Measurements from ENCODE around the gene KREMEN2.
"Not testable (repeated sequence)": the region's sequence is repeated elsewhere in the genome, so short reads cannot be mapped to it uniquely, and the experiment has no call there.

Gene KREMEN2, protein sequence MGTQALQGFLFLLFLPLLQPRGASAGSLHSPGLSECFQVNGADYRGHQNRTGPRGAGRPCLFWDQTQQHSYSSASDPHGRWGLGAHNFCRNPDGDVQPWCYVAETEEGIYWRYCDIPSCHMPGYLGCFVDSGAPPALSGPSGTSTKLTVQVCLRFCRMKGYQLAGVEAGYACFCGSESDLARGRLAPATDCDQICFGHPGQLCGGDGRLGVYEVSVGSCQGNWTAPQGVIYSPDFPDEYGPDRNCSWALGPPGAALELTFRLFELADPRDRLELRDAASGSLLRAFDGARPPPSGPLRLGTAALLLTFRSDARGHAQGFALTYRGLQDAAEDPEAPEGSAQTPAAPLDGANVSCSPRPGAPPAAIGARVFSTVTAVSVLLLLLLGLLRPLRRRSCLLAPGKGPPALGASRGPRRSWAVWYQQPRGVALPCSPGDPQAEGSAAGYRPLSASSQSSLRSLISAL

GRCh38 chr16:2963723-2964474 is at the start of gene KREMEN2:
TSS of gene KREMEN2 (plus strand) at chr16:2964275. CDS start at chr16:2964521, 246 bp downstream.
- no peak for DNase-seq (ENCODE audit: low read depth in 2 of 2)

GRCh38 chr16:2915196-2915929 is 48.7 kb upstream of the KREMEN2 start:
- no peak for DNase-seq (ENCODE audit: low read depth in 2 of 2)

- DNase-seq (ENCODE audit: low read depth in 2 of 2): peak in 1 of 2 donors; percentile 35
Measured at GRCh38 chr16:2919511-2920255, 44.4 kb upstream of the KREMEN2 start.

DNA sequence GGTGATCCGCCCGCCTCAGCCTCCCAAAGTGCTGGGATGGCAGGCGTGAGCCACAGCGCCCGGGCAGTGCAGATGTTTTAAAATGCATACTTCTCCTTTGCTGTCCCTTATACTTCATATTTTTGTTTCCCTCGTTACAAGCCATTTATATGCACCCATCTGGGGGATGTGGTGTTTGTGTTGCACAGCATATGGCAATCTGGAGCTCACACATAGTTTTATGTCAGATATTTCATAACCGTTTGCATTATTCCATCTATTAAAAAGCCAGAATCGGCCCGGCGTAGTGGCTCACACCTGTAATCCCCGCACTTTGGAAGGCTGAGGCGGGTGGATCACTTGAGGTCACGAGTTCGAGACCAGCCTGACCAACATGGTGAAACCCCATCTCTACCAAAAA is 40.6 kb upstream of the KREMEN2 start:
- DNase-seq (ENCODE audit: low read depth in 2 of 2): no peak

GRCh38 chr16:2924901-2925755 is 38.9 kb upstream of the KREMEN2 start:
- DNase-seq (ENCODE audit: low read depth in 2 of 2): no peak

- no peak for DNase-seq (ENCODE audit: low read depth in 2 of 2)
Measured at GRCh38 chr16:2925951-2926649, 38.0 kb upstream of the KREMEN2 start.

GRCh38 chr16:2926650-2926999 is 37.5 kb upstream of the KREMEN2 start:
- DNase-seq (ENCODE audit: low read depth in 2 of 2): no peak

- peak; percentile 78 to 86 for DNase-seq (ENCODE audit: low read depth in 2 of 2)
Measured at GRCh38 chr16:2927010-2927646, 36.9 kb upstream of the KREMEN2 start.

DNA sequence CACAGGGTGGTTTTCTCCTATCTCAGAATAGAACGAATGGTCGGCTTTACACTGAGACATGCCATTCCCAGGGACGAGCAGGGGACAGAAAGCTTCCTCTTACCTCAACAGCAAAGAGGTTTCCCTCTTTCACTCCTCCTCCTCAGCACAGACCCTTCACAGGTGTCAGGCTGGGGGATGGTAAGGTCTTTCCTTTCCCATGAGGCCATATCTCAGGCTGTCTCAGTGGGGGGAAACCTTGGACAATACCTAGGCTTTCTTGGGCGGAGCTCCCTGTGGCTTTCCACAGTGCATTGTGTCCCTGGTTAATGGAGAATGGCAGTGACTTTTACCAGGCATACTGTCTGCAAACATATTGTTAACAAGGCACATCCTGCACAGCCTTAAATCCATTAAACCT is 35.9 kb upstream of the KREMEN2 start:
- not testable (repeated sequence) for DNase-seq (ENCODE audit: low read depth in 2 of 2)

- no peak for DNase-seq (ENCODE audit: low read depth in 2 of 2)
Measured at GRCh38 chr16:2928796-2929195, 35.3 kb upstream of the KREMEN2 start.

DNA sequence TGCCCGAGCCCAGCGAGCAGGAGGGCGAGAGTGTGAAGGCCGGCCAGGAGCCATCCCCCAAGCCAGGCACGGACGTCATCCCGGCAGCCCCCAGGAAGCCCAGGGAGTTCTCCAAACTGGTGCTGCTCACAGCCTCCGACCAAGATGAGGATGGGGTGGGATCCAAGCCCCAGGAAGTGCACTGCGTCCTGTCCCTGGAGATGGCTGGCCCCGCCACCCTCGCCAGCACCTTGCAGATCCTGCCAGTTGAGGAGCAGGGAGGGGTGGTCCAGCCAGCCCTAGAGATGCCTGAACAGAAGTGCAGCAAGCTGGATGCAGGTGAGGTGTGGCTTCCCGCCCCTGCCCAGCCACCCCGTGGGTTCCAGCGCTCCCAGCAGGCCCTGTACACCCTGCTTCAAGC is 34.4 kb upstream of the KREMEN2 start:
- DNase-seq (ENCODE audit: low read depth in 2 of 2): no peak

- no peak for DNase-seq (ENCODE audit: low read depth in 2 of 2)
Measured at GRCh38 chr16:2930236-2930635, 33.8 kb upstream of the KREMEN2 start.

- DNase-seq (ENCODE audit: low read depth in 2 of 2): not testable (repeated sequence)
Measured at GRCh38 chr16:2931231-2931914, 32.7 kb upstream of the KREMEN2 start.

DNA sequence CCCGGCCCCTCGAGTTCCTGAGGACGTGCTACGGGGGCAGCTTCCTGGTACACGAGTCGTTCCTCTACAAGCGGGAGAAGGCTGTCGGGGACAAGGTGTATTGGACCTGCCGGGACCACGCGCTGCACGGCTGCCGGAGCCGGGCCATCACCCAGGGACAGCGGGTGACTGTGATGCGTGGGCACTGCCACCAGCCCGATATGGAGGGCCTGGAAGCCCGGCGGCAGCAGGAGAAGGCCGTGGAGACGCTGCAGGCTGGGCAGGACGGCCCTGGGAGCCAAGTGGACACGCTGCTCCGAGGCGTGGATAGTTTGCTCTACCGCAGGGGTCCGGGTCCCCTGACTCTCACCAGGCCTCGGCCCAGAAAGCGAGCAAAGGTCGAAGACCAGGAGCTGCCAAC is 30.9 kb upstream of the KREMEN2 start:
- DNase-seq (ENCODE audit: low read depth in 2 of 2): no peak

DNA sequence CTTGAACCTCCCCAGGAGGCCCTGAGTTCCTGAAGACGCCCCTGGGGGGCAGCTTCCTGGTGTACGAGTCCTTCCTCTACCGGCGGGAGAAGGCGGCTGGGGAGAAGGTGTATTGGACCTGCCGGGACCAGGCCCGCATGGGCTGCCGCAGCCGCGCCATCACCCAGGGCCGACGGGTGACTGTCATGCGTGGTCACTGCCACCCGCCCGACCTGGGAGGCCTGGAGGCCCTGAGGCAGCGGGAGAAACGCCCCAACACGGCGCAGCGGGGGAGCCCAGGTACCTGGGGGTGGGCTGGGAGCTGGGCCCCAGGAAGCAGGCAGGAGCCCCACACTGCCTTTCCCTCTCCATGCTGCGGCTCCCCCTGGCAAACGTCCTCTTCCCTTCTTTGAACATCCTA is 30.4 kb upstream of the KREMEN2 start:
- DNase-seq (ENCODE audit: low read depth in 2 of 2): no peak

DNA sequence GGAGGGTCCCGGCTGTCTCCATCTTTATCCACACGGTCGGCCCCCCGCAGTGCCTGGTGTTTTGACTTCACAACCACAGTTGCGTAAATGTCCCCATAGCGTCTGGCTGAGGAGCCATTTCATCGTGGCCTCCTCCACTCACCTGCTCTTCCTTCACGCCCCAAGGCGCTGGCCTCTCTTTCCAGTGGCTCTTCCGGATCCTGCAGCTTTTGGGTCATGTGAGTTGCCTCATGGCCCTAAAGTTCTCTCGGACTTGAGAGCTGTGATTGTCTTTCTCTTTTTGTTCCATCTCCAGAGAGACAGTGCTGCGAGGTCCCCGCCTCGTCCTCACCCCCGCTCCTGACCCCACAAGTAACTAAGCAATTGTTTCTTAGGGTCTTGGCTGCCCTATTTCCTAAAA is 29.6 kb upstream of the KREMEN2 start:
- DNase-seq (ENCODE audit: low read depth in 2 of 2): no peak

GRCh38 chr16:2936436-2937011 is 27.6 kb upstream of the KREMEN2 start:
- no peak for DNase-seq (ENCODE audit: low read depth in 2 of 2)

- no peak for DNase-seq (ENCODE audit: low read depth in 2 of 2)
Measured at GRCh38 chr16:2937170-2937569, 26.9 kb upstream of the KREMEN2 start.

DNA sequence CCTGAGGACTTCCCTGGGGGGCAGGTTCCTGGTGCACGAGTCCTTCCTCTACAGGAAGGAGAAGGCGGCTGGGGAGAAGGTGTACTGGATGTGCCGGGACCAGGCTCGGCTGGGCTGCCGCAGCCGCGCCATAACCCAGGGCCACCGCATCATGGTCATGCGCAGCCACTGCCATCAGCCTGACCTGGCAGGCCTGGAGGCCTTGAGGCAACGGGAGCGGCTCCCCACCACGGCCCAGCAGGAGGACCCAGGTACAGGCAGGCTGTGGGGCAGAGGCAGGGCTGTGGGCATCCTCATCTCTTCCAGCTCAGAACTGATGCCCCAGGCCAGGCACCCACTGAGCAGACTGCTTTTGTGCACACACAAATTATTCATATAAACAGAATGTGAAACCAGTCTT is 25.9 kb upstream of the KREMEN2 start:
- no peak for DNase-seq (ENCODE audit: low read depth in 2 of 2)

All from stimulated activated CD4-positive, alpha-beta T cell treated with anti-CD3 and anti-CD28 coated beads, Interleukin-15, amount 100 ng/mL, for 48 hours (primary cell).